SJCRH30 (cell line): ENCODE results near the gene FAM13C. TPM values are rescaled to one million over a fixed set of nuclear protein-coding genes. Genes with fewer than 3 reads are reported as not detected.
"Not testable (repeated sequence)": the region's sequence is repeated elsewhere in the genome, so short reads cannot be mapped to it uniquely, and the experiment has no call there.

Source experiments
- DNase-seq, 2 experiments: peaks; one replicate each; pipeline ENCODE4 v3.0.0-alpha.2; 2015 to 2020
- H3K27ac ChIP-seq: fragments of 250-450 bp; sonication (Bioruptor Pico); 2 replicates; pipeline ENCODE4 v1.5.1; 2020; ENCODE audit warnings: mild to moderate bottlenecking, moderate library complexity
- H3K27me3 ChIP-seq: fragments of 250-450 bp; sonication (Bioruptor Pico); 2 replicates; pipeline ENCODE4 v1.5.1; 2020; ENCODE audit warnings: mild to moderate bottlenecking, moderate library complexity
- H3K36me3 ChIP-seq: fragments of 250-450 bp; sonication (Bioruptor Pico); 2 replicates; pipeline ENCODE4 v1.5.1; 2020; ENCODE audit warnings: mild to moderate bottlenecking, moderate library complexity
- H3K4me1 ChIP-seq: fragments of 250-450 bp; sonication (Bioruptor Pico); 2 replicates; pipeline ENCODE4 v1.5.1; 2020; ENCODE audit warnings: mild to moderate bottlenecking, moderate library complexity
- H3K4me3 ChIP-seq: fragments of 250-450 bp; sonication (Bioruptor Pico); 2 replicates; pipeline ENCODE4 v1.5.1; 2020; ENCODE audit warnings: mild to moderate bottlenecking, moderate library complexity
- H3K9me3 ChIP-seq: fragments of 250-450 bp; sonication (Bioruptor Pico); replicated peaks from 2 replicates; pipeline ENCODE4 v1.5.1; 2020; ENCODE audit warnings: mild to moderate bottlenecking, moderate library complexity
- total RNA-seq: library from RNA; depleted of rRNA; stranded (reverse); fragments of >200 nt; shearing (Covaris generic); gene quantifications from 2 replicates; pipeline ENCODE4 v1.2.3, GENCODE V29; 2014

The FAM13C gene
- total RNA-seq, 1 experiment from 2014 or later, result 1.1 TPM

DNA sequence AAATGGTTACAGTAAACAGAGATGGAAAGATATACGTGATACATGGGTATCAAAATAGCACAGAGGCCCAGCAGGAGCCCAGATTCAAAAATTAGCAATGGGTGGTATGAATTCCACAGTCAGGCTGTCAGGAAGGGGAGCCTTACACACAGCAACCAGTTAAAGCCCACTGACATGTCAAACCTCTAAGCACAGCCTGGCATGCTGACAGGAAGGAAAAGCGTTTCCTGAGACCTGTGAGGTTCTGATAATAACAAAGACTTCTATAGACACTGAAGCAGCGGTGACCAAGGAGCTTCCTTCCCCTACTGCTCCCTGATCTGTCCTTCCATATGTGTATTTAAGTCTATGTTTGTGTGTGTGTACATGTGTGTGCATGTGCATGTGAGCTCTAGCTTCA, 96.0 kb downstream of the FAM13C start:
- H3K4me1 ChIP-seq, result no peaks in the 10 kb centered on the region

DNA sequence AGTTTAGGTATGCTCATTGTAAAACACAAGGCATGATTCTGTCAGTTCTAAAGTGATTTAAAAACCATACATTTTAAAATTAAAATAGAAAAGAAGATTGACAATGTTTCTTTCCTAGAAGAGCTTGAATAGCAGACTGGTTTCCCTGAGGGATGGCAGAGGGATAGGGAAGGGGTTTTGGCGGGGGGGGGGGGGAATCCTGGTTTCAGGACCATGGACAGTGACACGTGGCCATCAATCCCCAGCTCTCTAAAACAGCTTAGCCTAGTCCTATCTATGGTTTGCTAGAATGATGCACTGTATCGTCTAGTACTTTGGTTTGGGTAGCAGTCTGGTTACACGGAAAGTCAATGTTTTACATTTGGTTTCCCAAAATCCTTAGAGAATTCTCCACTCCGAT, 97.2 kb downstream of the FAM13C start:
- Histone ChIP-seq H3K9me3 (no peaks in the 10 kb centered on the region), H3K4me3 (no peak overlapping the region), H3K36me3 (no peaks in the 10 kb centered on the region)

More for the DNA sequence above, 96.0 kb downstream of the FAM13C start:
- DNase-seq, result no peak
- H3K27ac ChIP-seq, result no peak overlapping the region
- no peak overlapping the region for H3K4me3 ChIP-seq
- no peaks in the 10 kb centered on the region for H3K27me3 ChIP-seq
- no peaks in the 10 kb centered on the region for H3K9me3 ChIP-seq
- H3K36me3 ChIP-seq, result no peaks in the 10 kb centered on the region

GRCh38 chr10:59258890-59259289, 103.5 kb downstream of the FAM13C start:
- no peak for DNase-seq
- no peaks in the 10 kb centered on the region for H3K4me1 ChIP-seq
- H3K27me3 ChIP-seq, result no peaks in the 10 kb centered on the region
- no peak overlapping the region for H3K27ac ChIP-seq
- H3K36me3 ChIP-seq, result no peaks in the 10 kb centered on the region
- H3K4me3 ChIP-seq, result no peak overlapping the region
- no peaks in the 10 kb centered on the region for H3K9me3 ChIP-seq

More for the DNA sequence above, 97.2 kb downstream of the FAM13C start:
- no peak overlapping the region for H3K27ac ChIP-seq
- H3K4me1 ChIP-seq, result no peaks in the 10 kb centered on the region
- peak in 1 of 2 experiments; percentile 11 for DNase-seq
- no peaks in the 10 kb centered on the region for H3K27me3 ChIP-seq

DNA sequence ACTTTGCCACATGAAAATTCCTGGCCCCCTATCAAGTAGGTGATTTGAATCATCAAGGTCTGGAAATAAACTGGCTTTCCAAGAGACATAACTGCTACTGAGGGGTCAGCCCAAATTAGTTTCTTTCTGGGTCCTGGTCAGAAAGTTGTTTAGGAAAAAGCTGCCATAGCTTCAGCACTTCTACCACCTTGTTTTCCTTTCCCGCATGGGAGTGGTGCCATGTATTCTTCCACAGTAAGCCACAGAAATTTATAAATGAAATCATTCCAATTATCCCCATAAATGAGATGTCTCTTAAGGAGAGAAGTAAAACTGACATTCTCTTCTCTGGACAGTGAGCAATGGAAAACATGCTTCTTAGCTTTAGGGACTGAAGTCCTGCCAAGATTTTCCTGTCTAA, 105.1 kb downstream of the FAM13C start:
- Histone ChIP-seq H3K27ac (no peak overlapping the region), H3K9me3 (no peaks in the 10 kb centered on the region), H3K27me3 (no peaks in the 10 kb centered on the region), H3K36me3 (no peaks in the 10 kb centered on the region), H3K4me1 (no peaks in the 10 kb centered on the region), H3K4me3 (no peak overlapping the region)
- no peak for DNase-seq

GRCh38 chr10:59255463-59255862, 106.9 kb downstream of the FAM13C start:
- no peak overlapping the region for H3K27ac ChIP-seq
- DNase-seq, result no peak

DNA sequence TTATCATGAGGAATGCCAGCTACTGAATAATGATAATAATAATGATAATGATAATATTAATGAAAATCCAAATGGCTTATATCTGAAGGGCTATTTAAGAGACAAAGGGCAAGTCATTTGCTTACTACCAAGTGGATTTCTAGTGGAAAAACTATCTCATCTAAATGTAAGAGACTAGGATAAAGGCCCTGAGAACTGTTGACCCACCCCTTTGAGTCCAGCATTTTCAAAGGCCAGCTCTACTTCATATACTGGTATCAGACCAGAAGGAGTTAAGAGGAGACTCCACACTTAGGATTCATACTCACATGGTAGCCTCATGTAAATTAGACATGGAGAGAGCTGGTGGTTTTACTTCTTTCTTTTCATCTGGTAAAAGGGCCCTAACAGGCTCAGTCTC, 109.9 kb downstream of the FAM13C start:
- no peak overlapping the region for H3K4me3 ChIP-seq
- H3K27ac ChIP-seq, result no peak overlapping the region
- no peak for DNase-seq
- no peaks in the 10 kb centered on the region for H3K4me1 ChIP-seq
- H3K9me3 ChIP-seq, result no peaks in the 10 kb centered on the region
- no peaks in the 10 kb centered on the region for H3K36me3 ChIP-seq
- no peaks in the 10 kb centered on the region for H3K27me3 ChIP-seq

More at GRCh38 chr10:59255463-59255862, 106.9 kb downstream of the FAM13C start:
- Histone ChIP-seq H3K36me3 (no peaks in the 10 kb centered on the region), H3K9me3 (no peaks in the 10 kb centered on the region), H3K27me3 (no peaks in the 10 kb centered on the region), H3K4me1 (no peaks in the 10 kb centered on the region), H3K4me3 (no peak overlapping the region)

DNA sequence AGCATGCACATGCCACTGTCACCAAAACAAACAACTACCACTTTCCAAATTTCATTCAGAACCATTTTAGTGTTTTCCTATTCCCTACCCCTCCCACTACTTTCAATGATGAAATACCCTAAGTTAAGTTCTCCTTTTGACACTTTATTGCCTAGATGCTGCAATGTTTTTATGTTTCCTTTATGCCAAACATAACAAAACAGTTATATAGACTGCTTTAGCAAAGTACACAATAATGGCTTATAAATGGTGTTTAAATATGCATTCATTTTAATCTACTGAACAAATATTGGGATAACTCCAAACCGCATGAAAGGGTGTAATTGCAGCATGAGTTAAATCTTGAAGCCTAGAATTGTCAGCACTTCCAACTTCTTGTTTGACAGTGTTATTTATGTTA, 116.7 kb downstream of the FAM13C start:
- Histone ChIP-seq H3K27ac (no peak overlapping the region), H3K27me3 (no peaks in the 10 kb centered on the region), H3K4me1 (no peaks in the 10 kb centered on the region), H3K9me3 (no peaks in the 10 kb centered on the region), H3K36me3 (no peaks in the 10 kb centered on the region), H3K4me3 (no peak overlapping the region)
- no peak for DNase-seq

GRCh38 chr10:59244871-59245270, 117.5 kb downstream of the FAM13C start:
- Histone ChIP-seq H3K4me3 (no peak overlapping the region), H3K9me3 (no peaks in the 10 kb centered on the region), H3K27ac (no peak overlapping the region), H3K27me3 (no peaks in the 10 kb centered on the region), H3K4me1 (no peaks in the 10 kb centered on the region), H3K36me3 (no peaks in the 10 kb centered on the region)
- DNase-seq, result no peak

DNA sequence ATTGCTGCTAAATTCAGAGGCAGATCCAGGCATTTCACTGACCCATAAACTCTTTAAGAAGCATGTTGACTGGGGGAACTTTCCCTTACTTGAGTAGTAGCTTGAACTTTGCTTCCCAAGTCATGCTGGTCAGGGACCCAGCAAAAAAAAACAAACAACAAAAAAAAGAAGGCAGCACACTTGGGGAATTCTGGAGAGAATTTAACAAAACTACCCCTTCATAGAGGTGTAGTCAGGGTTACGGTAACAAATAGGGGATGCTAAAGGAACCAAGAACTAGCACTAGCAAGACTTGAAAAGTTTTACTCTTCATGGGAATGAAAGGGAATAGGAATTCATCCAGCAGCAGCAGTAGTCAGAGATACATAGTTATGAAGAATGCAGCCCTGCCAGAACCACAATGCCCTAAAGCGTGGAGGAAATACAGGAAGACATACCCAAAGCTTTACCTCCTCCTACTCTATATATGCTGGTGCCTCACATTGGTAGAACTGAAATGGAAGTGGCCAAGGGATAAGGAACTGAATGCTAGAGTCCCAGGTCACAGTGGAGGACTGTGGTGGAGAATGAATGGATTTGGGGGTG, 118.6 kb downstream of the FAM13C start:
- H3K36me3 ChIP-seq, result no peaks in the 10 kb centered on the region
- no peaks in the 10 kb centered on the region for H3K4me1 ChIP-seq
- H3K27me3 ChIP-seq, result no peaks in the 10 kb centered on the region
- no peak overlapping the region for H3K27ac ChIP-seq
- no peak for DNase-seq
- no peaks in the 10 kb centered on the region for H3K9me3 ChIP-seq
- H3K4me3 ChIP-seq, result no peak overlapping the region

GRCh38 chr10:59242991-59243390, 119.4 kb downstream of the FAM13C start:
- Histone ChIP-seq H3K4me1 (no peaks in the 10 kb centered on the region), H3K4me3 (no peak overlapping the region), H3K27me3 (no peaks in the 10 kb centered on the region), H3K36me3 (no peaks in the 10 kb centered on the region), H3K9me3 (no peaks in the 10 kb centered on the region), H3K27ac (no peak overlapping the region)
- no peak for DNase-seq

DNA sequence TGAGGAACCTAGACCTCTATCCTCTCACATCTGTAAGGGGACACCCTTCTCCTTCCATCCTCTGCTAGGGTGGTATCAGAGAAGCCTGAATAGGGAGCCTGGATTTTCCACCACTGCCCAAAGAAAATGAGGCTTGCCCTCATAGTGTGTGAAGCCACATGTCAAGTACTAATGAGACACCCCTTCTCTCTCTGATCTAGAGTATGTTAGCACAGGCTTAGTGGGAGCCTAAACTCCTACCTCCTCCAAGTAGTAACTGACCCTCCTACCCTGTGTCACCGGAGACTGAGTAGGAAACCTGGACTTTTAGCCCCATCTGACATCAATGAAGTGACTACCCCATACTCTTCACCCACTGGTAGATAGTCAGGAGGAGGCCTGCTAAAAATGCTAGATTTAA, 120.3 kb downstream of the FAM13C start:
- no peaks in the 10 kb centered on the region for H3K36me3 ChIP-seq

GRCh38 chr10:59240582-59241183, 121.7 kb downstream of the FAM13C start:
- no peaks in the 10 kb centered on the region for H3K9me3 ChIP-seq
- H3K4me3 ChIP-seq, result no peak overlapping the region
- H3K27me3 ChIP-seq, result no peaks in the 10 kb centered on the region
- no peak overlapping the region for H3K27ac ChIP-seq
- no peaks in the 10 kb centered on the region for H3K4me1 ChIP-seq
- DNase-seq, result peak in 1 of 2 experiments; percentile 50
- no peaks in the 10 kb centered on the region for H3K36me3 ChIP-seq

More for the DNA sequence above, 120.3 kb downstream of the FAM13C start:
- Histone ChIP-seq H3K27ac (no peak overlapping the region), H3K4me3 (no peak overlapping the region), H3K9me3 (no peaks in the 10 kb centered on the region), H3K27me3 (no peaks in the 10 kb centered on the region), H3K4me1 (no peaks in the 10 kb centered on the region)
- DNase-seq, result no peak

GRCh38 chr10:59239108-59239507, 123.2 kb downstream of the FAM13C start:
- not testable (repeated sequence) for DNase-seq, H3K36me3 ChIP-seq, H3K4me1 ChIP-seq, H3K27ac ChIP-seq, H3K4me3 ChIP-seq, H3K9me3 ChIP-seq, H3K27me3 ChIP-seq

- no peaks in the 10 kb centered on the region for H3K36me3 ChIP-seq
- no peaks in the 10 kb centered on the region for H3K9me3 ChIP-seq
- H3K27me3 ChIP-seq, result no peaks in the 10 kb centered on the region
- no peak overlapping the region for H3K27ac ChIP-seq
- no peak overlapping the region for H3K4me3 ChIP-seq
- no peak for DNase-seq
- 0 out of 2 replicates have a peak, but pooled peaks cover 3% of the 10 kb centered on the region for H3K4me1 ChIP-seq
These were observed 124.6 kb downstream of the FAM13C start for GRCh38 chr10:59237775-59238174.

- no peak for DNase-seq
- H3K9me3 ChIP-seq, result no peaks in the 10 kb centered on the region
- no peak overlapping the region for H3K4me3 ChIP-seq
- H3K4me1 ChIP-seq, result 0 out of 2 replicates have a peak, but pooled peaks cover 3% of the 10 kb centered on the region
- no peaks in the 10 kb centered on the region for H3K27me3 ChIP-seq
- no peaks in the 10 kb centered on the region for H3K36me3 ChIP-seq
- H3K27ac ChIP-seq, result no peak overlapping the region
These were observed 126.2 kb downstream of the FAM13C start for GRCh38 chr10:59236064-59236697.
